ENCODE data around the gene HES5. TPM values are rescaled to one million over a fixed set of nuclear protein-coding genes. Genes with fewer than 3 reads are reported as not detected.

The HES5 gene
- total RNA-seq, 2 experiments from 2014 or later: not detected

GRCh38 chr1:2495026-2495425 is 35.0 kb downstream of the HES5 start:
- POLR2A ChIA-PET: no interaction called here

DNA sequence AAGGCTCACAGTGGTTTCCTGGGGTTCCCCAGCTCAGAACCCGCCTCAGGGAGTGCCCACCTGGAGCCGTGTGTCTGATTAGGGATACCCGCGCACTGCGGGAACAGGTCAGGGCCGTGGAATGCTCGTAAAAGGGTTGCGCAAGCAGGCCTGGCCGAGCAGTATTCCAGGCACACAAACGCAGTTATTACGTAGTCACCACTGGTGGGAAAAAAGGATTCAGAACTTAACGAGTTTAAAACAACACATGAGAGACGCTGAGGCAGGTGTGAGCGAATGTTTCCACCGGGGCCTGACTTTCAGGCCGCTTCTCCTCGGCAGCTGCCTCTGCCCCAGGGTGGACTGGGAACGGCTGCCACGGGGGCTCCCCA is 35.8 kb downstream of the HES5 start:
- Histone ChIP-seq H3K79me2 (ENCODE audit: insufficient read depth, low read depth, low read length) (no peaks in the 10 kb centered on the region), H3K36me3 (ENCODE audit: insufficient read depth, low read length) (no peaks in the 10 kb centered on the region), H3K4me1 (ENCODE audit: insufficient read depth, low read length, poor library complexity, severe bottlenecking) (peaks cover 80% of the 10 kb centered on the region), H4K20me1 (ENCODE audit: insufficient read depth, low read length) (no peaks in the 10 kb centered on the region), H3K9me2 (ENCODE audit: insufficient read depth, low read length) (no peaks in the 10 kb centered on the region), H3K9me3 (ENCODE audit: low read length) (no peaks in the 10 kb centered on the region), H3K4me3 (ENCODE audit: low read depth, low read length, poor library complexity, severe bottlenecking) (no peak overlapping the region), H3K27ac (ENCODE audit: low read depth, low read length, poor library complexity, severe bottlenecking) (no peak overlapping the region), H2AFZ (ENCODE audit: low read length) (no peak overlapping the region), H3K4me2 (ENCODE audit: low read length) (peak overlapping the region; percentile 77)
- DNase-seq (ENCODE audit: low spot score): peak; percentile 43
- intact Hi-C loops (cut with micrococcal nuclease; ENCODE audit: unreplicated experiment): loop anchor here (2.0 kb wide), 1 partner anchor 28 kb away; no protein-coding TSS in a partner anchor
- CTCF ChIA-PET (ENCODE audit: unreplicated experiment): interaction anchor here (0.6 kb wide), 1 partner anchor 83 kb away, joined by 3 read pairs; no protein-coding TSS in a partner anchor
- no peak for TF ChIP-seq CTCF (conservative IDR thresholded peaks at IDR 0.05; ENCODE audit: low read length)
- TF ChIP-seq EZH2phosphoT487 (IDR thresholded peaks at IDR 0.05; ENCODE audit: borderline replicate concordance, low read depth, low read length): no peak
- no TSS peak for BruUV-seq (replicated peaks)
- POLR2A ChIA-PET: interaction anchor here (1.1 kb wide), 1 partner anchor 32 kb away, joined by 6 read pairs; the partner anchor contains the start of gene PANK4

More at GRCh38 chr1:2495026-2495425, 35.0 kb downstream of the HES5 start:
- Histone ChIP-seq H3K4me2 (ENCODE audit: low read length) (peak overlapping the region; percentile 77), H3K9me3 (ENCODE audit: low read length) (no peaks in the 10 kb centered on the region), H3K9me2 (ENCODE audit: insufficient read depth, low read length) (no peaks in the 10 kb centered on the region), H3K36me3 (ENCODE audit: insufficient read depth, low read length) (no peaks in the 10 kb centered on the region), H3K79me2 (ENCODE audit: insufficient read depth, low read depth, low read length) (no peaks in the 10 kb centered on the region), H3K4me1 (ENCODE audit: insufficient read depth, low read length, poor library complexity, severe bottlenecking) (peaks cover 87% of the 10 kb centered on the region), H2AFZ (ENCODE audit: low read length) (no peak overlapping the region), H3K27ac (ENCODE audit: low read depth, low read length, poor library complexity, severe bottlenecking) (peak overlapping the region; percentile 61), H4K20me1 (ENCODE audit: insufficient read depth, low read length) (no peaks in the 10 kb centered on the region), H3K4me3 (ENCODE audit: low read depth, low read length, poor library complexity, severe bottlenecking) (no peak overlapping the region)
- CTCF ChIA-PET (ENCODE audit: unreplicated experiment): interaction anchor here (0.6 kb wide), 1 partner anchor 84 kb away, joined by 3 read pairs; no protein-coding TSS in a partner anchor
- no peak for TF ChIP-seq EZH2phosphoT487 (IDR thresholded peaks at IDR 0.05; ENCODE audit: borderline replicate concordance, low read depth, low read length)
- no peak for TF ChIP-seq CTCF (conservative IDR thresholded peaks at IDR 0.05; ENCODE audit: low read length)
- intact Hi-C loops (cut with micrococcal nuclease; ENCODE audit: unreplicated experiment): loop anchor here (2.0 kb wide), 1 partner anchor 28 kb away; no protein-coding TSS in a partner anchor
- no TSS peak for BruUV-seq (replicated peaks)
- peak; percentile 46 for DNase-seq (ENCODE audit: low spot score)

- H3K9me2 ChIP-seq (ENCODE audit: insufficient read depth, low read length): no peaks in the 10 kb centered on the region
- no peak overlapping the region for H2AFZ ChIP-seq (ENCODE audit: low read length)
- intact Hi-C loops (cut with micrococcal nuclease; ENCODE audit: unreplicated experiment): loop anchor here (2.0 kb wide), 1 partner anchor 27 kb away; no protein-coding TSS in a partner anchor
- H3K27ac ChIP-seq (ENCODE audit: low read depth, low read length, poor library complexity, severe bottlenecking): no peak overlapping the region
- peak overlapping the region; percentile 77 for H3K4me2 ChIP-seq (ENCODE audit: low read length)
- peak; percentile 52 for DNase-seq (ENCODE audit: low spot score)
- H3K4me3 ChIP-seq (ENCODE audit: low read depth, low read length, poor library complexity, severe bottlenecking): no peak overlapping the region
- no TSS peak for BruUV-seq (replicated peaks)
- ChIA-PET POLR2A (interaction anchor here (1.1 kb wide), 1 partner anchor 33 kb away, joined by 6 read pairs; the partner anchor contains the start of gene PANK4), CTCF (ENCODE audit: unreplicated experiment) (no interaction called here)
- no peaks in the 10 kb centered on the region for H3K79me2 ChIP-seq (ENCODE audit: insufficient read depth, low read depth, low read length)
- H3K9me3 ChIP-seq (ENCODE audit: low read length): no peaks in the 10 kb centered on the region
- H3K36me3 ChIP-seq (ENCODE audit: insufficient read depth, low read length): no peaks in the 10 kb centered on the region
- no peaks in the 10 kb centered on the region for H4K20me1 ChIP-seq (ENCODE audit: insufficient read depth, low read length)
- TF ChIP-seq EZH2phosphoT487 (IDR thresholded peaks at IDR 0.05; ENCODE audit: borderline replicate concordance, low read depth, low read length) (no peak), CTCF (conservative IDR thresholded peaks at IDR 0.05; ENCODE audit: low read length) (no peak)
- H3K4me1 ChIP-seq (ENCODE audit: insufficient read depth, low read length, poor library complexity, severe bottlenecking): peaks cover 75% of the 10 kb centered on the region
Measured at GRCh38 chr1:2493691-2494322, 36.3 kb downstream of the HES5 start.
